Posterior cingulate gyrus (tissue), 11 donors: ENCODE results near the gene TRAF3IP1.
"Not testable (repeated sequence)": the region's sequence is repeated elsewhere in the genome, so short reads cannot be mapped to it uniquely, and the experiment has no call there.

Source experiments
- DNase-seq, 10 donors: peaks; one replicate each; pipeline versions ENCODE4 v3.0.0 to v3.0.0-alpha.2; 2020 to 2021; ENCODE audit warnings: mixed read lengths in 3 of 10
- intact Hi-C: fragments of 100-400 bp; cut with DNase I; formaldehyde crosslinking; loops from one replicate; pipeline ENCODE4 v1.15.1; 2023

TRAF3IP1 gene

GRCh38 chr2:238320246-238320647 lies at the start of gene TRAF3IP1:
TSS of gene TRAF3IP1 (plus strand) at chr2:238320518. CDS start at chr2:238320663, 145 bp downstream.
- DNase-seq, result peak; percentile 86 to 99 (median 94)
- intact Hi-C loops, result loop anchor here (2.0 kb wide), 1 partner anchor 31 kb away; the partner anchor contains the start of gene PER2

- intact Hi-C loops, result no loop called here
- DNase-seq, result peak in 2 of 10 donors; percentile 66 to 78
These were observed 49.7 kb upstream of the TRAF3IP1 start for GRCh38 chr2:238270606-238271005.

GRCh38 chr2:238271061-238271554 lies 49.2 kb upstream of the TRAF3IP1 start:
- peak in 2 of 10 donors; percentile 62 to 65 for DNase-seq
- intact Hi-C loops, result no loop called here

GRCh38 chr2:238271686-238272085 lies 48.6 kb upstream of the TRAF3IP1 start:
- intact Hi-C loops, result not testable (repeated sequence)
- peak in 1 of 10 donors; percentile 8 for DNase-seq

GRCh38 chr2:238272156-238272555 lies 48.2 kb upstream of the TRAF3IP1 start:
- intact Hi-C loops, result no loop called here

GRCh38 chr2:238273433-238273832 lies 46.9 kb upstream of the TRAF3IP1 start:
- intact Hi-C loops, result not testable (repeated sequence)
- DNase-seq, result peak in 1 of 10 donors; percentile 3

More at GRCh38 chr2:238272156-238272555, 48.2 kb upstream of the TRAF3IP1 start:
- DNase-seq, result peak in 2 of 10 donors; percentile 54 to 63

- DNase-seq, result peak in 2 of 10 donors; percentile 26 to 59
These were observed 46.0 kb upstream of the TRAF3IP1 start for GRCh38 chr2:238274152-238274865.

GRCh38 chr2:238277695-238278094 lies 42.6 kb upstream of the TRAF3IP1 start:
- DNase-seq, result peak in 3 of 10 donors; percentile 39 to 70 (median 67)
- intact Hi-C loops, result no loop called here

More at GRCh38 chr2:238274152-238274865, 46.0 kb upstream of the TRAF3IP1 start:
- intact Hi-C loops, result no loop called here

- intact Hi-C loops, result no loop called here
- peak in 3 of 10 donors; percentile 57 to 60 (median 57) for DNase-seq
These were observed 41.5 kb upstream of the TRAF3IP1 start for GRCh38 chr2:238278626-238279323.

- intact Hi-C loops, result no loop called here
- DNase-seq, result peak in 3 of 10 donors; percentile 23 to 65 (median 43)
These were observed 41.0 kb upstream of the TRAF3IP1 start for GRCh38 chr2:238279324-238279682.

GRCh38 chr2:238280083-238280825 lies 40.1 kb upstream of the TRAF3IP1 start:
- peak in 3 of 10 donors; percentile 54 to 78 (median 64) for DNase-seq
- intact Hi-C loops, result no loop called here

GRCh38 chr2:238281826-238282480 lies 38.4 kb upstream of the TRAF3IP1 start:
- intact Hi-C loops, result no loop called here

GRCh38 chr2:238282861-238283738 lies 37.2 kb upstream of the TRAF3IP1 start:
- intact Hi-C loops, result no loop called here
- DNase-seq, result peak in 3 of 10 donors; percentile 54 to 70 (median 57)

More at GRCh38 chr2:238281826-238282480, 38.4 kb upstream of the TRAF3IP1 start:
- DNase-seq, result peak in 3 of 10 donors; percentile 61 to 77 (median 68)

GRCh38 chr2:238284802-238285515 lies 35.4 kb upstream of the TRAF3IP1 start:
- peak in 3 of 10 donors; percentile 22 to 49 (median 42) for DNase-seq
- intact Hi-C loops, result no loop called here

- DNase-seq, result peak in 6 of 10 donors; percentile 27 to 83 (median 54)
- intact Hi-C loops, result no loop called here
These were observed 34.6 kb upstream of the TRAF3IP1 start for GRCh38 chr2:238285653-238286082.

- intact Hi-C loops, result no loop called here
- DNase-seq, result peak in 1 of 10 donors; percentile 13
These were observed 34.2 kb upstream of the TRAF3IP1 start for GRCh38 chr2:238286095-238286494.

- peak in 3 of 10 donors; percentile 52 to 56 (median 54) for DNase-seq
- intact Hi-C loops, result no loop called here
These were observed 33.8 kb upstream of the TRAF3IP1 start for GRCh38 chr2:238286551-238286950.
